Placental epithelial cell (primary cell): ENCODE data around the gene KRT33B. TPM values are rescaled to one million over a fixed set of nuclear protein-coding genes. Genes with fewer than 3 reads are reported as not detected.

ENCODE experiments used
- total RNA-seq: library from RNA; depleted of rRNA; stranded (reverse); fragments of >200 nt; gene quantifications from 2 replicates; pipeline ENCODE4 v1.2.3, GENCODE V29; 2012

The KRT33B gene
- 0.33 TPM in 1 of 2 replicates, not detected in the other for total RNA-seq

GRCh38 chr17:41369713-41370112 is at the start of gene KRT33B:
Gene KRT33B (minus strand): TSS chr17:41369813. CDS start chr17:41369750, 63 bp downstream.

GRCh38 chr17:41396996-41397660 is 27.5 kb upstream of the KRT33B start, which contains the start of gene KRT31:
Gene KRT31 (minus strand): TSS chr17:41397608. CDS start chr17:41397539, 69 bp downstream.

GRCh38 chr17:41381943-41382342 is 12.3 kb upstream of the KRT33B start, which contains the start of gene KRT34:
Gene KRT34 (minus strand): TSS chr17:41382306. CDS start chr17:41382246, 60 bp downstream.

GRCh38 chr17:41350381-41350878 is 19.2 kb downstream of the KRT33B start, which contains the start of gene KRT33A:
Gene KRT33A (minus strand): TSS chr17:41350828. CDS start chr17:41350767, 61 bp downstream.

GRCh38 chr17:41315204-41315794 is 54.3 kb downstream of the KRT33B start, which contains the start of gene KRTAP17-1:
Gene KRTAP17-1 (minus strand): TSS chr17:41315710. CDS start chr17:41315650, 60 bp downstream.

Other genes with a start within 250 kb of the KRT33B start
- gene KRTAP4-12, start 245.6 kb downstream of the KRT33B start, total RNA-seq = not detected in 2 replicates
- gene KRTAP4-6, start 229.3 kb downstream of the KRT33B start, total RNA-seq = not detected in 2 replicates
- gene KRTAP4-5, start 220.0 kb downstream of the KRT33B start, total RNA-seq = not detected in 2 replicates
- not detected in 2 replicates for gene KRTAP4-4, start 209.1 kb downstream of the KRT33B start, total RNA-seq
- gene KRTAP4-3, start 201.6 kb downstream of the KRT33B start, total RNA-seq = not detected in 2 replicates
- gene KRTAP4-2, start 191.6 kb downstream of the KRT33B start, total RNA-seq = not detected in 2 replicates
- gene KRTAP4-1, start 184.9 kb downstream of the KRT33B start, total RNA-seq = not detected in 2 replicates
- gene KRTAP9-1, start 179.9 kb downstream of the KRT33B start, total RNA-seq = not detected in 2 replicates
- gene KRTAP9-2, start 143.2 kb downstream of the KRT33B start, total RNA-seq = not detected in 2 replicates
- not detected in 2 replicates for gene KRTAP9-3, start 137.4 kb downstream of the KRT33B start, total RNA-seq
- gene KRTAP9-8, start 131.8 kb downstream of the KRT33B start, total RNA-seq = not detected in 2 replicates
- gene KRTAP9-4, start 120.1 kb downstream of the KRT33B start, total RNA-seq = not detected in 2 replicates
- gene KRTAP9-9, start 114.4 kb downstream of the KRT33B start, total RNA-seq = not detected in 2 replicates
- gene KRTAP9-6, start 104.4 kb downstream of the KRT33B start, total RNA-seq = not detected in 2 replicates
- not detected in 2 replicates for gene KRTAP9-7, start 94.1 kb downstream of the KRT33B start, total RNA-seq
- gene KRTAP29-1, start 67.0 kb downstream of the KRT33B start, total RNA-seq = not detected in 2 replicates
- not detected in 2 replicates for gene KRTAP16-1, start 60.5 kb downstream of the KRT33B start, total RNA-seq
- not detected in 2 replicates for gene KRTAP17-1, start 54.1 kb downstream of the KRT33B start, total RNA-seq
- gene KRT33A, start 19.0 kb downstream of the KRT33B start, total RNA-seq = not detected in 2 replicates
- 0.39 and 9.7 TPM in 2 replicates for gene KRT34, start 12.5 kb upstream of the KRT33B start, total RNA-seq
- gene KRT31, start 27.8 kb upstream of the KRT33B start, total RNA-seq = not detected in 2 replicates
- not detected in 2 replicates for gene KRT37, start 54.8 kb upstream of the KRT33B start, total RNA-seq
- not detected in 2 replicates for gene KRT38, start 71.2 kb upstream of the KRT33B start, total RNA-seq
- not detected in 2 replicates for gene KRT32, start 97.6 kb upstream of the KRT33B start, total RNA-seq
- gene KRT35, start 111.3 kb upstream of the KRT33B start, total RNA-seq = not detected in 2 replicates
- not detected in 2 replicates for gene KRT36, start 120.1 kb upstream of the KRT33B start, total RNA-seq
- under 0.01 and 2.5 TPM in 2 replicates for gene KRT13, start 135.8 kb upstream of the KRT33B start, total RNA-seq
- gene KRT15, start 149.1 kb upstream of the KRT33B start, total RNA-seq = 1.7 and 5.1 TPM in 2 replicates
- 6,370 and 8,085 TPM in 2 replicates for gene KRT19, start 158.5 kb upstream of the KRT33B start, total RNA-seq
- gene KRT9, start 202.2 kb upstream of the KRT33B start, total RNA-seq = 0.39 and 0.87 TPM in 2 replicates
- 128 and 2,930 TPM in 2 replicates for gene KRT14, start 217.1 kb upstream of the KRT33B start, total RNA-seq
- 69.1 and 78.6 TPM in 2 replicates for gene KRT16, start 243.0 kb upstream of the KRT33B start, total RNA-seq